SK-N-SH (cell line): ENCODE measurements around the gene MAS1L. TPM values are rescaled to one million over a fixed set of nuclear protein-coding genes. Genes with fewer than 3 reads are reported as not detected.

Source experiments
- CTCF ChIA-PET: fragments of 300-600, 350-600 bp; formaldehyde crosslinking; extraction: SDS; loops from one replicate; lab custom pipeline; 2021; lab: Yijun Ruan, JAX
- POLR2A ChIA-PET: fragments of 350-600 bp; sonication (Branson Sonifier 250); formaldehyde crosslinking; extraction: SDS; loops from one replicate; lab custom pipeline; 2020; ENCODE audit warnings: antibody characterized with exemption, inconsistent platforms; lab: Yijun Ruan, JAX
- DNase-seq: peaks from one replicate; pipeline ENCODE4 v3.0.0; 2012
- H2AFZ ChIP-seq: fragments of 200-600 bp; sonication (generic); 2 replicates; pipeline ENCODE4 v1.8.1; 2016; ENCODE audit warnings: antibody characterized with exemption, mild to moderate bottlenecking, low read depth
- H3F3A ChIP-seq: fragments of 200-600 bp; sonication (generic); replicated peaks from 2 replicates; pipeline ENCODE3; 2016; ENCODE audit warnings: antibody characterized with exemption, mild to moderate bottlenecking; ENCODE audit not compliant: insufficient read depth
- H3K27ac ChIP-seq, 2 experiments: fragments of 200-500 bp in 1 of 2; fragments of 200-600 bp in 1 of 2; sonication (Bioruptor generic) in 1 of 2; sonication (generic), shearing (Covaris generic) in 1 of 2; 2 replicates each; pipeline versions ENCODE4 v1.5.1 to v1.6.1; 2014 to 2016; ENCODE audit warnings: low read depth in 2 of 2, inconsistent platforms in 1 of 2, low read length in 1 of 2, mild to moderate bottlenecking in 1 of 2, mixed read lengths in 1 of 2
- H3K27me3 ChIP-seq: fragments of 200-600 bp; sonication (generic), shearing (Covaris generic); 2 replicates; pipeline ENCODE4 v1.6.1; 2016; ENCODE audit warnings: mixed run types; ENCODE audit not compliant: insufficient read depth
- H3K36me3 ChIP-seq, 2 experiments: fragments of 200-500 bp in 1 of 2; fragments of 200-600 bp in 1 of 2; sonication (Bioruptor generic) in 1 of 2; sonication (generic) in 1 of 2; replicated peaks in 1 of 2; 2 replicates each; pipeline versions ENCODE3 to v1.5.1; 2014 to 2016; ENCODE audit warnings: low read length in 1 of 2, mild to moderate bottlenecking in 1 of 2; ENCODE audit not compliant: insufficient read depth in 2 of 2, control insufficient read depth in 1 of 2
- H3K4me1 ChIP-seq, 2 experiments: fragments of 200-500 bp in 1 of 2; fragments of 200-600 bp in 1 of 2; sonication (Bioruptor generic) in 1 of 2; sonication (generic), shearing (Covaris generic) in 1 of 2; 2 replicates each; pipeline versions ENCODE4 v1.5.1 to v1.6.1; 2014 to 2016; ENCODE audit warnings: low read depth in 1 of 2, low read length in 1 of 2, mixed run types in 1 of 2; ENCODE audit not compliant: insufficient read depth in 2 of 2, control insufficient read depth in 1 of 2
- H3K4me2 ChIP-seq: fragments of 200-600 bp; sonication (generic), shearing (Covaris generic); 2 replicates; pipeline ENCODE4 v1.6.1; 2017; ENCODE audit warnings: mixed run types
- H3K4me3 ChIP-seq, 2 experiments: fragments of 200-500 bp in 1 of 2; fragments of 200-600 bp in 1 of 2; sonication (Bioruptor generic) in 1 of 2; sonication (generic), shearing (Covaris generic) in 1 of 2; 2 replicates each; pipeline versions ENCODE4 v1.5.1 to v1.8.1; 2014 to 2016; ENCODE audit warnings: low read depth in 2 of 2, inconsistent platforms in 1 of 2, low read length in 1 of 2, mild to moderate bottlenecking in 1 of 2, mixed read lengths in 1 of 2, moderate library complexity in 1 of 2
- H3K79me2 ChIP-seq: fragments of 200-600 bp; sonication (generic); 2 replicates; pipeline ENCODE4 v1.8.1; 2017; ENCODE audit warnings: mild to moderate bottlenecking; ENCODE audit not compliant: insufficient read depth
- H3K9ac ChIP-seq: fragments of 200-600 bp; sonication (generic); 2 replicates; pipeline ENCODE4 v1.6.1; 2017; ENCODE audit warnings: mixed run types
- H3K9me2 ChIP-seq: fragments of 200-600 bp; sonication (generic); 2 replicates; pipeline ENCODE4 v1.6.1; 2017; ENCODE audit warnings: mixed run types
- H3K9me3 ChIP-seq: fragments of 200-600 bp; sonication (generic); 2 replicates; pipeline ENCODE4 v1.6.1; 2017; ENCODE audit warnings: mixed run types, mild to moderate bottlenecking, moderate library complexity
- H4K20me1 ChIP-seq: fragments of 200-600 bp; sonication (generic); 2 replicates; pipeline ENCODE4 v1.6.1; 2017; ENCODE audit warnings: mild to moderate bottlenecking, mixed run types; ENCODE audit not compliant: insufficient read depth
- CHD2 ChIP-seq: fragments of 150-350 bp; IDR thresholded peaks from 2 replicates; pipeline ENCODE4 v1.6.1; 2018; ENCODE audit warnings: low read length; ENCODE audit not compliant: partially characterized antibody
- CTCF ChIP-seq: fragments of 200-600 bp; sonication (generic); IDR thresholded peaks from 2 replicates; pipeline ENCODE4 v1.6.1; 2017; ENCODE audit warnings: antibody characterized with exemption, mild to moderate bottlenecking, moderate library complexity
- ELF1 ChIP-seq: IDR thresholded peaks from 2 replicates; pipeline ENCODE4 v1.4.0; 2012
- EP300 ChIP-seq, 2 experiments: IDR thresholded peaks; 2 replicates each; pipeline versions ENCODE4 v1.4.0 to v1.6.1; 2012; ENCODE audit warnings: borderline replicate concordance in 1 of 2, low read depth in 1 of 2, low read length in 1 of 2
- FOXJ3 ChIP-seq: sonication (generic); formaldehyde crosslinking; IDR thresholded peaks from 2 replicates; pipeline ENCODE4 v1.5.1; 2020; ENCODE audit warnings: mild to moderate bottlenecking, missing genetic modification reagents
- FOXM1 ChIP-seq: IDR thresholded peaks from 2 replicates; pipeline ENCODE4 v1.4.0; 2012; ENCODE audit warnings: low read depth, mild to moderate bottlenecking
- GABPA ChIP-seq: IDR thresholded peaks from 2 replicates; pipeline ENCODE4 v1.4.0; 2012; ENCODE audit warnings: low read depth, mild to moderate bottlenecking
- GATA2 ChIP-seq: sonication (generic); formaldehyde crosslinking; IDR thresholded peaks from 2 replicates; pipeline ENCODE4 v1.5.0; 2020; ENCODE audit warnings: mild to moderate bottlenecking, missing genetic modification reagents
- IRF3 ChIP-seq: fragments of 150-350 bp; IDR thresholded peaks from 2 replicates; pipeline ENCODE4 v1.6.1; 2016; ENCODE audit warnings: mild to moderate bottlenecking, low read depth, low read length
- MAX ChIP-seq: IDR thresholded peaks from 2 replicates; pipeline ENCODE4 v1.4.0; 2012; ENCODE audit warnings: low read depth
- MEF2A ChIP-seq: IDR thresholded peaks from 2 replicates; pipeline ENCODE4 v1.4.0; 2012; ENCODE audit warnings: low read depth, borderline replicate concordance
- NFIC ChIP-seq: IDR thresholded peaks from 2 replicates; pipeline ENCODE4 v1.4.0; 2012; ENCODE audit warnings: borderline replicate concordance
- NRF1 ChIP-seq: IDR thresholded peaks from 2 replicates; pipeline ENCODE4 v1.6.1; 2012; ENCODE audit warnings: low read depth, mild to moderate bottlenecking, low read length
- PBX3 ChIP-seq: IDR thresholded peaks from 2 replicates; pipeline ENCODE4; 2012
- RAD21 ChIP-seq: IDR thresholded peaks from 2 replicates; pipeline ENCODE4 v1.6.1; 2012; ENCODE audit warnings: mild to moderate bottlenecking, low read length
- RCOR1 ChIP-seq: fragments of 150-350 bp; IDR thresholded peaks from 2 replicates; pipeline ENCODE4 v1.6.1; 2017; ENCODE audit warnings: antibody characterized with exemption, low read length
- RXRA ChIP-seq: IDR thresholded peaks from 2 replicates; pipeline ENCODE4 v1.4.0; 2012; ENCODE audit warnings: low read depth, mild to moderate bottlenecking, borderline replicate concordance
- SMC3 ChIP-seq: IDR thresholded peaks from 2 replicates; pipeline ENCODE4 v1.6.1; 2012; ENCODE audit warnings: low read depth, low read length, improper control_type of control experiment
- TAF1 ChIP-seq: IDR thresholded peaks from 2 replicates; pipeline ENCODE4 v1.6.1; 2012; ENCODE audit warnings: low read depth, mild to moderate bottlenecking, low read length, moderate library complexity, borderline replicate concordance
- TCF12 ChIP-seq: IDR thresholded peaks from 2 replicates; pipeline ENCODE4 v1.4.0; 2012
- TEAD4 ChIP-seq: IDR thresholded peaks from 2 replicates; pipeline ENCODE4 v1.4.0; 2012; ENCODE audit warnings: mild to moderate bottlenecking, borderline replicate concordance; ENCODE audit not compliant: insufficient read depth
- USF2 ChIP-seq: fragments of 150-350 bp; IDR thresholded peaks from 2 replicates; pipeline ENCODE4 v1.6.1; 2017; ENCODE audit warnings: antibody characterized with exemption, low read length, low read depth, borderline replicate concordance
- YY1 ChIP-seq: IDR thresholded peaks from 2 replicates; pipeline ENCODE4 v1.4.0; 2012; ENCODE audit warnings: low read depth, mild to moderate bottlenecking
- WGBS: methylation state at CpG from one replicate; pipeline ENCODE4 v1.1.6; 2017; ENCODE audit warnings: low lambda C conversion rate; 5-methylcytosine and 5-hydroxymethylcytosine counted together
- polyA plus RNA-seq, 3 experiments: library from polyadenylated mRNA; depleted of rRNA; stranded (reverse); fragments of >200 nt; gene quantifications; 2 replicates each; pipeline ENCODE4 v1.2.3, GENCODE V29; 2012

Gene MAS1L
- polyA plus RNA-seq, 1 of the 3 experiments (the other 2 are of a cell fraction): not detected

- peaks cover 4% of the 10 kb centered on the region for H3F3A ChIP-seq
- H3K4me3 ChIP-seq: no peak overlapping the region
- H3K4me2 ChIP-seq: no peak overlapping the region
- H3K36me3 ChIP-seq: no peaks in the 10 kb centered on the region
- no peaks in the 10 kb centered on the region for H3K79me2 ChIP-seq
- H3K27me3 ChIP-seq: no peaks in the 10 kb centered on the region; the same call in 1 of the 2 replicates
- ChIA-PET POLR2A (no interaction called here), CTCF (no interaction called here)
- TF ChIP-seq TAF1 (no peak), SMC3 (no peak), YY1 (no peak), FOXJ3 (CRISPR knock-in tag) (no peak), RCOR1 (no peak), CHD2 (no peak), MEF2A (no peak), IRF3 (no peak), EP300 (IDR thresholded peaks at IDR 0.05; ENCODE audit: borderline replicate concordance in 1 of 2, low read depth in 1 of 2, low read length in 1 of 2) (no peak), GABPA (no peak), RAD21 (no peak), TEAD4 (no peak), FOXM1 (no peak), NFIC (no peak), CTCF (no peak), MAX (no peak)
- H3K9me3 ChIP-seq: no peaks in the 10 kb centered on the region
- H3K9me2 ChIP-seq: no peaks in the 10 kb centered on the region
- no peak overlapping the region for H2AFZ ChIP-seq
- H3K9ac ChIP-seq: no peak overlapping the region
- DNase-seq: no peak
- H4K20me1 ChIP-seq: no peaks in the 10 kb centered on the region
- no peaks in the 10 kb centered on the region for H3K4me1 ChIP-seq
- 0% methylated on average over 4 of the region's 5 CpGs for WGBS
- H3K27ac ChIP-seq: no peak overlapping the region
These were observed 9.8 kb downstream of the MAS1L start for GRCh38 chr6:29477923-29478450.

- POLR2A ChIA-PET: no interaction called here
- TF ChIP-seq YY1: no peak
- no peak for TF ChIP-seq GATA2
- TF ChIP-seq PBX3: no peak
- TF ChIP-seq MEF2A: no peak
- TF ChIP-seq ELF1: no peak
- TF ChIP-seq NFIC: no peak
- no peak for TF ChIP-seq FOXM1
- TF ChIP-seq RXRA: no peak
- TF ChIP-seq USF2: no peak
- TF ChIP-seq EP300 (IDR thresholded peaks at IDR 0.05; ENCODE audit: borderline replicate concordance in 1 of 2, low read depth in 1 of 2, low read length in 1 of 2): no peak
- TF ChIP-seq RCOR1: no peak
- no peak for TF ChIP-seq RAD21
- TF ChIP-seq TCF12: no peak
- no peak for TF ChIP-seq NRF1
- TF ChIP-seq TAF1: no peak
These were observed 12.8 kb downstream of the MAS1L start for GRCh38 chr6:29474996-29475395.

More at GRCh38 chr6:29474996-29475395, 12.8 kb downstream of the MAS1L start:
- no peaks in the 10 kb centered on the region for H3K9me2 ChIP-seq
- 0% methylated on average over 2 of the region's 2 CpGs for WGBS
- H3K9ac ChIP-seq: no peak overlapping the region
- H3K27me3 ChIP-seq: no peaks in the 10 kb centered on the region; the same call in 1 of the 2 replicates
- H3K36me3 ChIP-seq: no peaks in the 10 kb centered on the region
- no peaks in the 10 kb centered on the region for H4K20me1 ChIP-seq
- H3K27ac ChIP-seq: no peak overlapping the region
- no peak overlapping the region for H2AFZ ChIP-seq
- CTCF ChIA-PET: no interaction called here
- peaks cover under 1% of the 10 kb centered on the region for H3F3A ChIP-seq
- H3K79me2 ChIP-seq: no peaks in the 10 kb centered on the region
- no peak overlapping the region for H3K4me2 ChIP-seq
- H3K4me1 ChIP-seq: peaks cover 0 to 2% of the 10 kb centered on the region in 2 experiments; a peak in 1 of 4 replicates
- DNase-seq: no peak
- no peaks in the 10 kb centered on the region for H3K9me3 ChIP-seq
- H3K4me3 ChIP-seq: no peak overlapping the region
